Measurements from ENCODE around the gene FIZ1.

The FIZ1 gene

DNA sequence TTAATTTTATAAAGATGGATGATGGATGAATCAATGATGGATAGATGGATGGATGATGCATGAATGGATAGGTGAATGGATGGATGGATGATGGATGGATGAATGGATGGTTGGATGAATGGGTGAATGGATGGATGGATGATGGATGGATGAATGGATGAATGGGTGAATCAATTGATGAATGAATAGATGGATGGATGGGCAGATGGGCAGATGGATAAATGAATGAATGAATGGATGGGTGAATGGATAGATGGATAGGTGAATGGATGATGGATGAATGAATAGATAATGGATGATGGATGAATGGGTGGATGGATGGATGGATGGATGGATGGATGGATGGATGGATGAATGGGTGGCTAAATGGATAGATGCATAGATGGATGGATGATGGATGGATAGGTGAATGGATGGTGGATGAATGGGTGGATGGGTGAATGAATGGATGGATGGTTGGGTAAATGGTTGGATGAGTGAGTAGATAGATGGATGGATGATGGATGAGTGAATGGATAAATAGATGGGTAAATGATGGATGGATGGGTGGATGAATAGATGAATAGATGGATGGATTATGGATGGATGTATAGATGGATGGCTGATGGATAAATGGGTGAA is 31.5 kb downstream of the FIZ1 start:
- H3K4me3 ChIP-seq = no peak overlapping the region
- no peak overlapping the region for H3K27ac ChIP-seq
- TF ChIP-seq, protein P1, sequence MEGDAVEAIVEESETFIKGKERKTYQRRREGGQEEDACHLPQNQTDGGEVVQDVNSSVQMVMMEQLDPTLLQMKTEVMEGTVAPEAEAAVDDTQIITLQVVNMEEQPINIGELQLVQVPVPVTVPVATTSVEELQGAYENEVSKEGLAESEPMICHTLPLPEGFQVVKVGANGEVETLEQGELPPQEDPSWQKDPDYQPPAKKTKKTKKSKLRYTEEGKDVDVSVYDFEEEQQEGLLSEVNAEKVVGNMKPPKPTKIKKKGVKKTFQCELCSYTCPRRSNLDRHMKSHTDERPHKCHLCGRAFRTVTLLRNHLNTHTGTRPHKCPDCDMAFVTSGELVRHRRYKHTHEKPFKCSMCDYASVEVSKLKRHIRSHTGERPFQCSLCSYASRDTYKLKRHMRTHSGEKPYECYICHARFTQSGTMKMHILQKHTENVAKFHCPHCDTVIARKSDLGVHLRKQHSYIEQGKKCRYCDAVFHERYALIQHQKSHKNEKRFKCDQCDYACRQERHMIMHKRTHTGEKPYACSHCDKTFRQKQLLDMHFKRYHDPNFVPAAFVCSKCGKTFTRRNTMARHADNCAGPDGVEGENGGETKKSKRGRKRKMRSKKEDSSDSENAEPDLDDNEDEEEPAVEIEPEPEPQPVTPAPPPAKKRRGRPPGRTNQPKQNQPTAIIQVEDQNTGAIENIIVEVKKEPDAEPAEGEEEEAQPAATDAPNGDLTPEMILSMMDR (IDR thresholded peaks at IDR 0.05) = no peak
- DNase-seq (ENCODE audit: low spot score) = no peak

DNA sequence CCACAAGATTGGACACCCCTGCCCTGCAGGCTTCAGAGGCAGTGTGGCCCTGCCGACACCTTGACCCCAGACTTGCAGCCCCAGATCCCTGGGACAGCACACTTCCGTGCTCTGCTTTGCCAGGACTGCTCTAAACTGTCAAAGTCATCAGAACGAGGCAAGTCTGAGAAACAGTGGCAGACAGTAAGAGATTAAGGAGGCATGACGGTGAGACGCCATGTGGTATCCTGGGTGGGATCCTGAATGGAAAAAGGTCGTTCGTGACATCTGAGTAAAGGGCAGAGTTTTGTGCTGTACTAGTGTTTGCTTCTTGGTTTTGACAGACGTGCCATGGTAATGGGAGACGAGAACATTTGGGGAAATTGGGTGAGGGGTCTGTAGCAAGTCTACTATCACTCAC is 32.5 kb downstream of the FIZ1 start:
- TF ChIP-seq, protein P1 (IDR thresholded peaks at IDR 0.05) = no peak
- no peak for DNase-seq (ENCODE audit: low spot score)
- no peak overlapping the region for H3K4me3 ChIP-seq
- no peak overlapping the region for H3K27ac ChIP-seq

DNA sequence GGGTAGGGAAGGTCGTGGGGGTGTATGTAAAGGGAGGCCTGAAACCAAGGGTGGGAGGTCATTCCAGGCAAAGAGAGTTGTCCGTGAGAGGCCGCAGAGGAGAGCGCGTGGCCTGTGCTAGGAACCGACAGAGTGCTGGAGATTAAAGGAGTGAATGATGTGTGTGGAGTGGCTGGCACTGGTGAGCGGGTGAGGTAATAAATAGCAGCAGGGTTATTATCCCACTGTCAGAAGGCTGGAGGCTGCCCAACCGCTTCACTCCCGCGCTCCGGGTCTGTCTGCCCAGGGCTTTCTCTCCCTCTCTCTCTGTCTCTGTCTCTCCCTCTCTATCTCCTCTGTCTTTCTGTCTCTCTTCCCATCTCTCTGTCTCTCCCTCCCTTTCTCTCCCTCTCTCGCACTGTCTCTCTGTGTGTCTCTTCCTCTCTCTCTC is 36.0 kb downstream of the FIZ1 start:
- no peak for DNase-seq (ENCODE audit: low spot score)
- Histone ChIP-seq H3K4me3 (no peak overlapping the region), H3K27ac (no peak overlapping the region)
- TF ChIP-seq, protein P1 (IDR thresholded peaks at IDR 0.05) = no peak

DNA sequence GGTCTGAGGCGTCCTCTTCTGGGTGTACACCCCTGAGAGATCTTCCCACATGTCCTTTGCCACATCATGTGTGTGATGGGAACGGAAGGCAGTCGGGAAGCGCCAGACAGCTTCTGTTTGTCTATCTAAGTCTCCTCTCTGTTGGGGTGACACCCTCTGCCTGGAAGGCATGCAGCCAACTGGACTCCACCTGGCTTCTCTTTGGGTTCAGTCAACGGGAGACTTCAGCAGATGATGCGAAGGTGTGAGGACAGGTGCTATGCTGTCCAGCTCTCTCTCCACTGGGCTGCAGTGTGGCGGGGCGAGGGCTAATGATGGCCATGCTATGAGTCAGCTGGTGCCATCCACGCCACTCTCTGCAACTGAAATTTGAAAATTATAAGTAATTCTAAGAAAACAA is 39.6 kb downstream of the FIZ1 start:
- no peak overlapping the region for H3K4me3 ChIP-seq
- no peak for DNase-seq (ENCODE audit: low spot score)
- H3K27ac ChIP-seq = no peak overlapping the region
- TF ChIP-seq, protein P1 (IDR thresholded peaks at IDR 0.05) = no peak

DNA sequence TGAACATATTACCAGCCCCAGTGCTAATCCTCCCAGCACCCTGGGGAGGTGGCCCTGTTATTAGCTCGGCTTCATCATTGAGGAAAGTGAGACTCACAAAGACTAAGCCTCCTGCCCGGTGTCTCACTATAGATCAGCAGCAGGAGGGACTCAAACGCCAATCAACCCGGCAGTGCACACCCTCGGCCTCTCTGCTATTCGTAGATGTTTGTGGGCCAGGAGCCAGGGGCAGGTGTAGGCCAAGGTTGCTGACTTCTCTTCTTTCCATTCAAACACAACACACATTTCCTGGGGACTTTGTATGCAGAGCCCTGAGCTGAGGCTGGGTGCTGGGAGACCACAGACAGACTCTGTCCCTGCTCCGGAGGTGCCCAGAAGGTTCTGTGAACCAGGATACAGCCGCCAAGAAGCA is 44.6 kb downstream of the FIZ1 start:
- TF ChIP-seq, protein P1 (IDR thresholded peaks at IDR 0.05) = no peak
- DNase-seq (ENCODE audit: low spot score) = no peak
- H3K27ac ChIP-seq = no peak overlapping the region
- no peak overlapping the region for H3K4me3 ChIP-seq

DNA sequence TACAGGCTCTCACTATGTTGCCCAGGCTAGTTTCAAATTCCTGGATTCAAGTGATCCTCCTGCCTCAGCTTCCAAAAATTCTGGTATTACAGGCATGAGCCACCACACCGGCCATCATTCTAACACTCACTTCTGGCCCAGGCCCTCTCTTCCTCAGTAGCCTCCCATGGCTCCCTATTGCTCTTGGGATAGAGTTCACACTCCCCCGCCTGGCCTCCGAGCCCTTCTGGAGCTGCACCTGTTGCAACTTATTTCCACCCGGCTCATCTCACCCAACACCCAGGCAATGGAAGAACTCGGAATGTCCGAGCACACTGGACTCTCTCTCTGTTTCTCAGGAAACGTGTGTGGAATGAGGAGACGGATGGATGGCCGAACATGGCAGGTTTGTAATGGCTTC is 45.0 kb downstream of the FIZ1 start:
- TF ChIP-seq, protein P1 (IDR thresholded peaks at IDR 0.05) = no peak
- DNase-seq (ENCODE audit: low spot score) = no peak
- Histone ChIP-seq H3K27ac (no peak overlapping the region), H3K4me3 (no peak overlapping the region)
